22Rv1 (cell line): ENCODE measurements around the gene PLCB1.

ENCODE experiments used
- H3K27ac ChIP-seq: fragments of 450-650 bp; 2 replicates; pipeline ENCODE4 v1.5.1; 2017
- ZFX ChIP-seq: fragments of 450-650 bp; IDR thresholded peaks from 2 replicates; pipeline ENCODE4 v1.6.1; 2017; ENCODE audit warnings: antibody characterized with exemption, borderline replicate concordance
- TF ChIP-seq, protein P1 (sequence below): fragments of 450-650 bp; IDR thresholded peaks from 2 replicates; pipeline ENCODE4 v1.5.1; 2017; ENCODE audit warnings: mild to moderate bottlenecking

The PLCB1 gene

DNA sequence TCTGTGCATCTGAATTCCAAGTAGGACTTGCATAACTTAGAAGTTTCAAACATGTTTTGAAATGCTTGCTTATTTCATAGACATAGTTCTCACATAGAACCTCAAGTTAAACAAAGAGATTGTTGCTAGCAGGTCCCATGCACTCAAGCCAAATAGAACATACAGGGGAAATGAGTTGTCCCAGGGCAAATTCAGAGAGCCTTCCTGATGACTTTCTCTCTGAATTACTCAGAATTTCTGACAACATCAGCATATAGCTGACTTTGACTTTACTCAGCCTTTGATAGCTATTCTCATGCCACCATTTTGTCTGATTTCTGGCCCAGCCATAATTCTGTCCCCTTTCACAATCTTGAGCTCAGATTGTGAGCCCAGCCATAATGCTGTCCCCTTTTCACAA is 603.6 kb downstream of the PLCB1 start:
- no peak overlapping the region for H3K27ac ChIP-seq
- TF ChIP-seq ZFX = no peak
- TF ChIP-seq, protein P1, sequence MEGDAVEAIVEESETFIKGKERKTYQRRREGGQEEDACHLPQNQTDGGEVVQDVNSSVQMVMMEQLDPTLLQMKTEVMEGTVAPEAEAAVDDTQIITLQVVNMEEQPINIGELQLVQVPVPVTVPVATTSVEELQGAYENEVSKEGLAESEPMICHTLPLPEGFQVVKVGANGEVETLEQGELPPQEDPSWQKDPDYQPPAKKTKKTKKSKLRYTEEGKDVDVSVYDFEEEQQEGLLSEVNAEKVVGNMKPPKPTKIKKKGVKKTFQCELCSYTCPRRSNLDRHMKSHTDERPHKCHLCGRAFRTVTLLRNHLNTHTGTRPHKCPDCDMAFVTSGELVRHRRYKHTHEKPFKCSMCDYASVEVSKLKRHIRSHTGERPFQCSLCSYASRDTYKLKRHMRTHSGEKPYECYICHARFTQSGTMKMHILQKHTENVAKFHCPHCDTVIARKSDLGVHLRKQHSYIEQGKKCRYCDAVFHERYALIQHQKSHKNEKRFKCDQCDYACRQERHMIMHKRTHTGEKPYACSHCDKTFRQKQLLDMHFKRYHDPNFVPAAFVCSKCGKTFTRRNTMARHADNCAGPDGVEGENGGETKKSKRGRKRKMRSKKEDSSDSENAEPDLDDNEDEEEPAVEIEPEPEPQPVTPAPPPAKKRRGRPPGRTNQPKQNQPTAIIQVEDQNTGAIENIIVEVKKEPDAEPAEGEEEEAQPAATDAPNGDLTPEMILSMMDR = no peak

GRCh38 chr20:8740265-8740664 is 608.2 kb downstream of the PLCB1 start:
- TF ChIP-seq, protein P1 = no peak
- no peak for TF ChIP-seq ZFX

DNA sequence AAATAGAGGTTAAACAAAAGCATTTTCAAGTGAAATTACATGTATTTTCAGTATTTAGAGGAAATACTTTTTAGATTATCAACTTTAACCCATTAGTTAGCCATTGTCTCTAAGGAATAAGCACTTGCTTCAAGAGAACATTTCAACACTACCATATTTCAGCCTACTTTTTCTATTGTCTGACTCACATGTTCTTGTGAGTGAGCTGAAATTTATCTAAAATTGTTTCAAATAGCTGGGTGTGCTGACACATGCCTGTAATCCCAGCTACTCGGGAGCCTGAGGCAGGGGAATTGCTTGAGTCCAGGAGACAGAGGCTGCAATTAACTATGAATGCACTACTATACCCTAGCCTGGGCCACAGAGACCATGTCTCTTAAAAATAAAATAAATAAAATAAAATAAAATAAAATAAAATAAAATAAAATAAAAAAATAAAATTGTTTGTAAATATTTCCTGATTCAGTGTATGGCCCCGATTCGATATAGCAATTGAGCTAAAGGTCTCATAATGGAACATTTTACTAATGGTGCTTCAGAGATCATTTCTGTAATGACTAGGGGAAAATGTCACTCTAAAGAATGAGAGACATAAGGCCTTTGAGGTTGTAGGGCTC is 612.3 kb downstream of the PLCB1 start:
- no peak for TF ChIP-seq ZFX
- TF ChIP-seq, protein P1 = no peak
- H3K27ac ChIP-seq = no peak overlapping the region

More at GRCh38 chr20:8740265-8740664, 608.2 kb downstream of the PLCB1 start:
- no peak overlapping the region for H3K27ac ChIP-seq

- H3K27ac ChIP-seq = no peak overlapping the region
- no peak for TF ChIP-seq ZFX
- TF ChIP-seq, protein P1 = no peak
Observed at GRCh38 chr20:8749101-8749500, 617.0 kb downstream of the PLCB1 start.

DNA sequence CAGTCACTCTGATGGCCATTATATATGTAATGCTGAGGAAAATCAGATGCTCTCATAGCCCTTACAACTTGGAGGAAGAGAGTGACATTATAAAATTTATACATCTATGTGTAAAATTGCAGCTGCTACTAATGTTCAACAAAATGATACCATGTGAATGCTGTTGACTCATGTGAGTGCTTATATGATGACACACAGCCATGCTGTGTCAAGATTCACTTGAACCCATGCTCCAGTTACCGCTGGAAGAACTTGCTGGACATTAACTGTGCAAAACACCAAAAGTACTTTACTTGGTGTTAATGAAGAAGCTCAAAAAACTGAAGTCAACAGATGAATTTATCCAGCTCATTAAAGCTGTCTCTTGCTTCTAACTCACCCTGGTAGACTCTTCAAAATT is 617.9 kb downstream of the PLCB1 start:
- TF ChIP-seq, protein P1 = no peak
- TF ChIP-seq ZFX = no peak
- no peak overlapping the region for H3K27ac ChIP-seq

- TF ChIP-seq ZFX = no peak
- TF ChIP-seq, protein P1 = no peak
- no peak overlapping the region for H3K27ac ChIP-seq
Observed at GRCh38 chr20:8755340-8756118, 623.5 kb downstream of the PLCB1 start.

DNA sequence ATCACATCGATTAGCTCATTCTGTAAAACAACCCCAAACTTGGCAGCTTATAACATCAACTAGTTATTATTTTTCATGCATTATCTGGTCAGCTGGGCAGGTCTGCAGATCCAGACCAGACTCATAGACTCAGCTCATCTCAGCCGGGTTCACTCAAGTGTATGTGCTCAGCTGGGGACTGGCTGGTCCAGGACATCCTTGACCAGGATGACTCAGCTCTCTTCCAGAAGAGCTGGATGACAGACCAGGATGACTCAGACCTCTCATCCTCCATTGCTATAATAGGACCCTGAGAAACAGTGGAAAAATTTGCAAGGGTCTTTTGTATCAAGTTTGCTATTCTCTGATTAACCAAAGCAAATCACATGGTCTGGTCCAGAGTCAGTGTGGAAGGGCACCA is 624.3 kb downstream of the PLCB1 start:
- H3K27ac ChIP-seq = no peak overlapping the region
- TF ChIP-seq ZFX = no peak
- TF ChIP-seq, protein P1 = no peak
